ENCODE data around the gene ARHGEF7.

The ARHGEF7 gene

GRCh38 chr13:111099290-111099689, 15.8 kb upstream of the ARHGEF7 start:
- Histone ChIP-seq H3K36me3 (no peaks in the 10 kb centered on the region), H3K4me3 (ENCODE audit: low read depth, low read length) (no peak overlapping the region), H3K4me1 (no peaks in the 10 kb centered on the region), H3K27me3 (peaks cover 56% of the 10 kb centered on the region), H3K9me3 (no peaks in the 10 kb centered on the region)
- TF ChIP-seq CTCF (IDR thresholded peaks at IDR 0.05; ENCODE audit: low read depth, low read length), result no peak
- no peak for DNase-seq

GRCh38 chr13:111110054-111110453, 5.1 kb upstream of the ARHGEF7 start:
- no peaks in the 10 kb centered on the region for H3K36me3 ChIP-seq
- no peaks in the 10 kb centered on the region for H3K9me3 ChIP-seq
- DNase-seq, result no peak
- peaks cover 47% of the 10 kb centered on the region for H3K27me3 ChIP-seq
- no peaks in the 10 kb centered on the region for H3K4me1 ChIP-seq
- TF ChIP-seq CTCF (IDR thresholded peaks at IDR 0.05; ENCODE audit: low read depth, low read length), result no peak
- H3K4me3 ChIP-seq (ENCODE audit: low read depth, low read length), result no peak overlapping the region

GRCh38 chr13:111111376-111111937, 3.7 kb upstream of the ARHGEF7 start:
- Histone ChIP-seq H3K4me1 (no peaks in the 10 kb centered on the region), H3K9me3 (no peaks in the 10 kb centered on the region), H3K27me3 (peaks cover 60% of the 10 kb centered on the region), H3K4me3 (ENCODE audit: low read depth, low read length) (no peak overlapping the region), H3K36me3 (no peaks in the 10 kb centered on the region)
- DNase-seq, result no peak
- no peak for TF ChIP-seq CTCF (IDR thresholded peaks at IDR 0.05; ENCODE audit: low read depth, low read length)

- Histone ChIP-seq H3K4me3 (ENCODE audit: low read depth, low read length) (no peak overlapping the region), H3K36me3 (no peaks in the 10 kb centered on the region), H3K27me3 (peaks cover 67% of the 10 kb centered on the region), H3K9me3 (no peaks in the 10 kb centered on the region), H3K4me1 (no peaks in the 10 kb centered on the region)
- no peak for DNase-seq
- no peak for TF ChIP-seq CTCF (IDR thresholded peaks at IDR 0.05; ENCODE audit: low read depth, low read length)
These were observed 2.9 kb upstream of the ARHGEF7 start for GRCh38 chr13:111112196-111112595.

GRCh38 chr13:111114362-111115060, 599 bp upstream of the ARHGEF7 start:
- Histone ChIP-seq H3K9me3 (no peaks in the 10 kb centered on the region), H3K27me3 (peaks cover 87% of the 10 kb centered on the region), H3K4me3 (ENCODE audit: low read depth, low read length) (peak overlapping the region; percentile 35; the same call in 1 of the 2 replicates), H3K4me1 (no peaks in the 10 kb centered on the region), H3K36me3 (no peaks in the 10 kb centered on the region)
- no peak for TF ChIP-seq CTCF (IDR thresholded peaks at IDR 0.05; ENCODE audit: low read depth, low read length)
- no peak for DNase-seq

- no peak for DNase-seq
- no peak overlapping the region for H3K4me3 ChIP-seq (ENCODE audit: low read depth, low read length)
These were observed 933 bp downstream of the ARHGEF7 start for GRCh38 chr13:111115965-111116521.

More at GRCh38 chr13:111115965-111116521, 933 bp downstream of the ARHGEF7 start:
- Histone ChIP-seq H3K36me3 (no peaks in the 10 kb centered on the region), H3K9me3 (no peaks in the 10 kb centered on the region), H3K4me1 (no peaks in the 10 kb centered on the region), H3K27me3 (peaks cover 97% of the 10 kb centered on the region)
- no peak for TF ChIP-seq CTCF (IDR thresholded peaks at IDR 0.05; ENCODE audit: low read depth, low read length)

All from BE2C (cell line).